Measurements from ENCODE around the gene VWA2. TPM values are rescaled to one million over a fixed set of nuclear protein-coding genes. Genes with fewer than 3 reads are reported as not detected.

The VWA2 gene
- total RNA-seq, 1 donor from 2014 or later = not detected

DNA sequence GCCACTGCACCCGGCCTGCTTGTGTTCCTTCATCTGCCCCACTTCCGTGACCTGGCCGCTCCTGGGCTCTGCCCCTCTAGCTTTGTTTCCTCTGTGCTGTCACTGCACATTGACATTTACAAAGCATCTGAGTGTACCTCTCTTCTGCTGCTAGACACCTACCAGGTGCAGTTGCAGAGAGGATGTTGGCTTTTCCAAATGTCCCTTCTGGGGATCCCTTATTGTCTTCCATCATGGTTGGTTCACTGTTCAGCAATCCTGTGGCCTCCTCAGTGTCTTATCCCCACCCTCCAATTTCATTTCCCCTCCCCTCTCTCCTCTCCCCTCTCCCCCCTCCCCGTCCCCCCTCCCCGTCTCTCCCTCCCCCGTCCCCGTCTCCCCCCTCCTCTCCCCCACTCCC, 13.8 kb downstream of the VWA2 start:
- intact Hi-C loops (cut with micrococcal nuclease) = no loop called here
- TF ChIP-seq, protein P1, sequence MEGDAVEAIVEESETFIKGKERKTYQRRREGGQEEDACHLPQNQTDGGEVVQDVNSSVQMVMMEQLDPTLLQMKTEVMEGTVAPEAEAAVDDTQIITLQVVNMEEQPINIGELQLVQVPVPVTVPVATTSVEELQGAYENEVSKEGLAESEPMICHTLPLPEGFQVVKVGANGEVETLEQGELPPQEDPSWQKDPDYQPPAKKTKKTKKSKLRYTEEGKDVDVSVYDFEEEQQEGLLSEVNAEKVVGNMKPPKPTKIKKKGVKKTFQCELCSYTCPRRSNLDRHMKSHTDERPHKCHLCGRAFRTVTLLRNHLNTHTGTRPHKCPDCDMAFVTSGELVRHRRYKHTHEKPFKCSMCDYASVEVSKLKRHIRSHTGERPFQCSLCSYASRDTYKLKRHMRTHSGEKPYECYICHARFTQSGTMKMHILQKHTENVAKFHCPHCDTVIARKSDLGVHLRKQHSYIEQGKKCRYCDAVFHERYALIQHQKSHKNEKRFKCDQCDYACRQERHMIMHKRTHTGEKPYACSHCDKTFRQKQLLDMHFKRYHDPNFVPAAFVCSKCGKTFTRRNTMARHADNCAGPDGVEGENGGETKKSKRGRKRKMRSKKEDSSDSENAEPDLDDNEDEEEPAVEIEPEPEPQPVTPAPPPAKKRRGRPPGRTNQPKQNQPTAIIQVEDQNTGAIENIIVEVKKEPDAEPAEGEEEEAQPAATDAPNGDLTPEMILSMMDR (IDR thresholded peaks at IDR 0.05; ENCODE audit: borderline replicate concordance) = no peak
- no peaks in the 10 kb centered on the region for H3K36me3 ChIP-seq
- H3K9me3 ChIP-seq (replicated peaks) = no peaks in the 10 kb centered on the region
- no peak overlapping the region for H3K27ac ChIP-seq (replicated peaks)
- peaks cover 8% of the 10 kb centered on the region for H3K4me1 ChIP-seq
- H3K27me3 ChIP-seq (ENCODE audit: low read depth) = no peaks in the 10 kb centered on the region
- DNase-seq = no peak
- H3K4me3 ChIP-seq = no peak overlapping the region

DNA sequence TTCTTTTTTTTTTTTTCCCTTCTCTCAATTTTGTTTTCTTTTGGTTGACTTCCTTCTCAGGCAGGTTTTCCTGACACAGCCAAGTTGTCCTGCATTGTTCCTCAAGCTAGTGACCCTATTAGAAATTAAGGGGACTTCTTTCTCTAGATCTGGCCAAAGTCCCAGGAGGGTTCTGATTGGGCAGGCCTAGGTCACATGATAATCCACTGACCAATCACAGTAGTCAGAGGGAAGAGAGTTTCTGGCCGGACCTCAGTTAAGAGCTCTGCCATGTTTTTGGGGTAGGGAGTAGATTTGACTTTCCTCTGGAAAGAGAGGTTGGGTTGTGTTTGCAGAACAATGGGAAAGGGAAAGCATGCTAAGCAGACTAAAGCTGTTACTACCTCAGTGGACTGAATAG, 16.2 kb downstream of the VWA2 start:
- Histone ChIP-seq H3K27ac (replicated peaks) (no peak overlapping the region), H3K4me3 (no peak overlapping the region), H3K4me1 (peaks cover 18% of the 10 kb centered on the region), H3K9me3 (replicated peaks) (no peaks in the 10 kb centered on the region), H3K36me3 (no peaks in the 10 kb centered on the region), H3K27me3 (ENCODE audit: low read depth) (no peaks in the 10 kb centered on the region)
- TF ChIP-seq, protein P1 (IDR thresholded peaks at IDR 0.05; ENCODE audit: borderline replicate concordance) = no peak
- intact Hi-C loops (cut with micrococcal nuclease) = no loop called here
- DNase-seq = no peak

DNA sequence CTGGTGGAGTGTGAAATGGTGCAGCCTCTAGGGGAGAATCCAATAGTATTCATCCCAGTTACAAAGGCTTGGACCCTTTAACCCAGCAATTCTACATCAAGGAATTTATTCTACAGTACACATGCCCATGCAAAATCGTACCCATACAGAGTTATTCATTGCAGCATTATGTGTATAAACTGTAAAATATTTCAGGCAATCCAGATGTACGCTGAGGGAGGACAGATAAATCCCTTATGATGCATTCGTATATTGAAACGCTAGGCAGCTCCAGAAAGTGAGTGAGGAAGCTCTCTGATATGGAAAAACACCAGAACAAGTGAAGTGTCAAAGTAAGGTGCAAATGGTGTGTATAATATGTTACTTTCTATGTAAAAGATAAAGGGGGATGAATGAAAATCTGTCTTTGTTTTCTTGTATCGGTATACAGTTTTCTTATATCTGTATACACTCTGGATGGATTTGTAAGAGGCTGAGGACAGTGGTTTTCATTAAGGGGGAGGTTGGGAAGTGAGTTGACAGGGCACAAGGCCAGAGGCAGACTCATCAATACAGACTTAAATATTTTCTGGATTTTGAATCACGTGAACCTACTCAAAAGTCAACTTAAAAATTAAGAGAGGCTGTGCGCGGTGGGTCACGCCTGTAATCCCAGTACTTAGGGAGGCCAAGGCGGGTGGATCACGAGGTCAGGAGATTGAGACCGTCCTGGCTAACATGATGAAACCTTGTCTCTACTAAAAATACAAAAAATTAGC, 17.1 kb downstream of the VWA2 start:
- H3K9me3 ChIP-seq (replicated peaks) = no peaks in the 10 kb centered on the region
- H3K4me1 ChIP-seq = peaks cover 27% of the 10 kb centered on the region
- no peak overlapping the region for H3K27ac ChIP-seq (replicated peaks)
- H3K36me3 ChIP-seq = no peaks in the 10 kb centered on the region
- no peak overlapping the region for H3K4me3 ChIP-seq
- H3K27me3 ChIP-seq (ENCODE audit: low read depth) = no peaks in the 10 kb centered on the region
- intact Hi-C loops (cut with micrococcal nuclease) = no loop called here
- DNase-seq = no peak
- TF ChIP-seq, protein P1 (IDR thresholded peaks at IDR 0.05; ENCODE audit: borderline replicate concordance) = no peak

DNA sequence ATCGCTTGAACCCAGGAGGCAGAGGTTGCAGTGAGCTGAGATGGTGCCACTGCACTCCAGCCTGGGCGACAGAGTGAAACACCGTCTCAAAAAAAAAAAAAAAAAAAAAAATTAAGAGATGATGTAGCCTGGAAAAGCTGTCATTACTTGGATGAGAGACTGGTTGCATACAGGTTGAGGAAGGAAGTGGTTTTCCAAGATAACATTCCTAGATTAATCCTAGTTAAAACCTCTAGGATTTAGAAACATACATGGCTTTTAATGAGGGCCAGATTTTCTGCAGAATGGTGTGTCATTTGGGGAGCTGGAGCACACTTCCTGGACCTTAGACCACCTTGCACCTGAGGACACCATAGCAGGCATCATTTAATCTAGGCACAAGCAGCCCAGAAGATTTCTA, 17.8 kb downstream of the VWA2 start:
- no peak overlapping the region for H3K4me3 ChIP-seq
- no peak overlapping the region for H3K27ac ChIP-seq (replicated peaks)
- TF ChIP-seq, protein P1 (IDR thresholded peaks at IDR 0.05; ENCODE audit: borderline replicate concordance) = no peak
- no peak for DNase-seq
- H3K36me3 ChIP-seq = no peaks in the 10 kb centered on the region
- H3K9me3 ChIP-seq (replicated peaks) = no peaks in the 10 kb centered on the region
- H3K4me1 ChIP-seq = peaks cover 32% of the 10 kb centered on the region
- intact Hi-C loops (cut with micrococcal nuclease) = no loop called here
- H3K27me3 ChIP-seq (ENCODE audit: low read depth) = no peaks in the 10 kb centered on the region

DNA sequence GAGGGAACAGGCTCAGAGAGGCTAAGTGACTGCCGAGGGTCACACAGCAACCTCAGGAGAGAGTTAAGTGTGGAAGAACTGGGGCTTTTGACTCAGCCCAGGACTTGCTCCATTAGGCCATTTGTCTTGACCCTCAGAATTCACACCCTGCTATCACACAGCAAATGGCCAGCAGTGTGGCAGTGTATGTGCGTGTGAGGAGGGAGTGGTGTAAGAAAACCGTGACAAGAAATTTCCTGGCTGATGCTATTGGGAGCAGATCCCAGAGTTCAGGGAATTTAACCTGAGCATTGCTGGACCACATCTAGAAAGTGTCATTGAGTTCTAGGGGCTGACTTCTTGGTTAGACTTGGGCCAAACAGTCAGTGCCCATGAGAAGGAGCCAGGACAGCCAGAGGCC, 18.4 kb downstream of the VWA2 start:
- Histone ChIP-seq H3K27ac (replicated peaks) (peak overlapping the region; percentile 27), H3K27me3 (ENCODE audit: low read depth) (no peaks in the 10 kb centered on the region), H3K36me3 (no peaks in the 10 kb centered on the region), H3K4me1 (peaks cover 32% of the 10 kb centered on the region), H3K4me3 (no peak overlapping the region), H3K9me3 (replicated peaks) (no peaks in the 10 kb centered on the region)
- TF ChIP-seq, protein P1 (IDR thresholded peaks at IDR 0.05; ENCODE audit: borderline replicate concordance) = no peak
- intact Hi-C loops (cut with micrococcal nuclease) = no loop called here
- no peak for DNase-seq

Data from left ventricle myocardium inferior (tissue), 1 donor.